ENCODE results near the gene CHST11. TPM values are rescaled to one million over a fixed set of nuclear protein-coding genes. Genes with fewer than 3 reads are reported as not detected.

The CHST11 gene
- total RNA-seq, 2 experiments from 2014 or later, result 53.4 to 53.6 TPM

- DNase-seq (peak in 3 of 14 experiments; percentile 51 to 54 (median 52)), ATAC-seq (ENCODE audit: poor library complexity) (peak; percentile 29)
- Mint-ChIP-seq H3K27ac (peak overlapping the region; percentile 71), H3K4me1 (ENCODE audit: low read depth) (peaks cover 74% of the 10 kb centered on the region), H3K27me3 (no peaks in the 10 kb centered on the region), H3K9me3 (no peaks in the 10 kb centered on the region), H3K36me3 (ENCODE audit: low read depth) (no peaks in the 10 kb centered on the region), H3K4me3 (peak overlapping the region; percentile 32)
- Histone ChIP-seq H3K27ac (ENCODE audit: low read depth in 1 of 2, low read length in 2 of 2) (peak overlapping the region in 1 of 2 donors; percentile 43), H3K9me3 (ENCODE audit: control insufficient read depth in 1 of 2, insufficient read depth in 1 of 2, low read length in 2 of 2) (peaks cover 0 to 9% of the 10 kb centered on the region in 2 experiments), H3K4me3 (ENCODE audit: low read length) (peak overlapping the region; percentile 11), H3K27me3 (ENCODE audit: control insufficient read depth in 1 of 2, insufficient read depth in 2 of 2, low read length in 2 of 2) (no peaks in the 10 kb centered on the region), H3K36me3 (ENCODE audit: insufficient read depth, low read length) (no peaks in the 10 kb centered on the region), H3K4me1 (ENCODE audit: insufficient read depth, low read length) (peaks cover 55% of the 10 kb centered on the region)
- TF ChIP-seq, protein P1, sequence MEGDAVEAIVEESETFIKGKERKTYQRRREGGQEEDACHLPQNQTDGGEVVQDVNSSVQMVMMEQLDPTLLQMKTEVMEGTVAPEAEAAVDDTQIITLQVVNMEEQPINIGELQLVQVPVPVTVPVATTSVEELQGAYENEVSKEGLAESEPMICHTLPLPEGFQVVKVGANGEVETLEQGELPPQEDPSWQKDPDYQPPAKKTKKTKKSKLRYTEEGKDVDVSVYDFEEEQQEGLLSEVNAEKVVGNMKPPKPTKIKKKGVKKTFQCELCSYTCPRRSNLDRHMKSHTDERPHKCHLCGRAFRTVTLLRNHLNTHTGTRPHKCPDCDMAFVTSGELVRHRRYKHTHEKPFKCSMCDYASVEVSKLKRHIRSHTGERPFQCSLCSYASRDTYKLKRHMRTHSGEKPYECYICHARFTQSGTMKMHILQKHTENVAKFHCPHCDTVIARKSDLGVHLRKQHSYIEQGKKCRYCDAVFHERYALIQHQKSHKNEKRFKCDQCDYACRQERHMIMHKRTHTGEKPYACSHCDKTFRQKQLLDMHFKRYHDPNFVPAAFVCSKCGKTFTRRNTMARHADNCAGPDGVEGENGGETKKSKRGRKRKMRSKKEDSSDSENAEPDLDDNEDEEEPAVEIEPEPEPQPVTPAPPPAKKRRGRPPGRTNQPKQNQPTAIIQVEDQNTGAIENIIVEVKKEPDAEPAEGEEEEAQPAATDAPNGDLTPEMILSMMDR (IDR thresholded peaks at IDR 0.05), result no peak
- CTCF ChIA-PET, result no interaction called here
- intact Hi-C loops (cut with DNase I, micrococcal nuclease), result no loop called here
- POLR2A ChIA-PET, result no interaction called here
These were observed 283.9 kb downstream of the CHST11 start for GRCh38 chr12:104740668-104741067.

DNA sequence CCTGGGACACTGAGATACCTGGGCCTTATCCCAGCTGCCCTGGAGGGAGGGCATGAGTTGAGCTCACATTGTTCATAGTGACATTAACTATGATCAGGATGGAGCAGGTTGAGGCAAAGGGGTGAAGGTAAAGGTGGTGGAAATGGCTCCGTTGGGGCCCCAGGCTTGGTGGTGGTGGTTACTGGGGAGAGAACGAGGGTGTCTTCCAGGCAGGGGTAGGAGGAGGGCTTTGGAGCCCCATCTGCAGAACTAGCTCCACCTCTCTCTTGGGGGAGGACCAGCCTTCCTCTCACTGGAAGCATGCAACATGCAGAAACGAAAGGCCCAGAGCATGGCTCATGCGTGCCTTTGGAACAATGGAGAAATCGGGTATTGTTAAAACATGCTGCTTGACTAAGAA, 284.3 kb downstream of the CHST11 start:
- peak overlapping the region; percentile 71 for H3K27ac Mint-ChIP-seq
- CTCF ChIA-PET, result no interaction called here
- no peak for ATAC-seq (ENCODE audit: poor library complexity)
- Histone ChIP-seq H3K4me3 (ENCODE audit: low read length) (peak overlapping the region; percentile 11), H3K27me3 (ENCODE audit: control insufficient read depth in 1 of 2, insufficient read depth in 2 of 2, low read length in 2 of 2) (no peaks in the 10 kb centered on the region), H3K9me3 (ENCODE audit: control insufficient read depth in 1 of 2, insufficient read depth in 1 of 2, low read length in 2 of 2) (peaks cover 0 to 9% of the 10 kb centered on the region in 2 experiments), H3K4me1 (ENCODE audit: insufficient read depth, low read length) (peaks cover 52% of the 10 kb centered on the region), H3K27ac (ENCODE audit: low read depth in 1 of 2, low read length in 2 of 2) (peak overlapping the region in 1 of 2 donors; percentile 43), H3K36me3 (ENCODE audit: insufficient read depth, low read length) (no peaks in the 10 kb centered on the region)
- H3K4me1 Mint-ChIP-seq (ENCODE audit: low read depth), result peaks cover 74% of the 10 kb centered on the region
- peak overlapping the region; percentile 32 for H3K4me3 Mint-ChIP-seq
- no peaks in the 10 kb centered on the region for H3K27me3 Mint-ChIP-seq
- intact Hi-C loops (cut with DNase I, micrococcal nuclease), result no loop called here
- no peaks in the 10 kb centered on the region for H3K9me3 Mint-ChIP-seq
- TF ChIP-seq, protein P1 (IDR thresholded peaks at IDR 0.05), result no peak
- no peaks in the 10 kb centered on the region for H3K36me3 Mint-ChIP-seq (ENCODE audit: low read depth)
- POLR2A ChIA-PET, result no interaction called here
- DNase-seq, result no peak

GRCh38 chr12:104741497-104742367, 285.0 kb downstream of the CHST11 start:
- intact Hi-C loops (cut with DNase I, micrococcal nuclease), result no loop called here
- no peak for ATAC-seq (ENCODE audit: poor library complexity)
- ChIA-PET CTCF (interaction anchor here (0.6 kb wide), 1 partner anchor 105 kb away, joined by 3 read pairs; no protein-coding TSS in a partner anchor), POLR2A (no interaction called here)
- H3K27me3 ChIP-seq (ENCODE audit: control insufficient read depth in 1 of 2, insufficient read depth in 2 of 2, low read length in 2 of 2), result no peaks in the 10 kb centered on the region
- H3K27ac ChIP-seq (ENCODE audit: low read depth in 1 of 2, low read length in 2 of 2), result no peak overlapping the region
- Mint-ChIP-seq H3K36me3 (ENCODE audit: low read depth) (no peaks in the 10 kb centered on the region), H3K4me3 (no peak overlapping the region), H3K27me3 (no peaks in the 10 kb centered on the region), H3K4me1 (ENCODE audit: low read depth) (peaks cover 75% of the 10 kb centered on the region), H3K27ac (peak overlapping the region; percentile 71), H3K9me3 (no peaks in the 10 kb centered on the region)
- DNase-seq, result no peak
- peaks cover 0 to 9% of the 10 kb centered on the region in 2 experiments for H3K9me3 ChIP-seq (ENCODE audit: control insufficient read depth in 1 of 2, insufficient read depth in 1 of 2, low read length in 2 of 2)
- no peaks in the 10 kb centered on the region for H3K36me3 ChIP-seq (ENCODE audit: insufficient read depth, low read length)
- TF ChIP-seq, protein P1 (IDR thresholded peaks at IDR 0.05), result no peak
- H3K4me1 ChIP-seq (ENCODE audit: insufficient read depth, low read length), result peaks cover 53% of the 10 kb centered on the region
- no peak overlapping the region for H3K4me3 ChIP-seq (ENCODE audit: low read length)

Measured in CD4-positive, alpha-beta T cell (primary cell).